OCI-LY7 (cell line): ENCODE results near the gene SGTB. TPM values are rescaled to one million over a fixed set of nuclear protein-coding genes. Genes with fewer than 3 reads are reported as not detected.

Source experiments
- BruUV-seq: library from RNA; stranded (reverse); fragments of 400-500 nt; replicated peaks from 2 replicates; lab custom pipeline; 2021; lab: Mats Ljungman, UMichigan
- CTCF ChIA-PET: fragments of 300-600 bp; sonication (Branson Sonifier 250); formaldehyde crosslinking; loops from one replicate; lab custom pipeline; 2022; ENCODE audit warnings: antibody characterized with exemption; ENCODE audit not compliant: unreplicated experiment; lab: Charles Lee
- POLR2A ChIA-PET: fragments of 300-600 bp; sonication (Branson Sonifier 250); formaldehyde crosslinking; loops from one replicate; lab custom pipeline; 2022; ENCODE audit warnings: antibody characterized with exemption; lab: Charles Lee
- DNase-seq: peaks from one replicate; pipeline ENCODE4 v3.0.0-alpha.2; 2015; ENCODE audit warnings: low spot score
- H2AFZ ChIP-seq: fragments of 200-600 bp; sonication (generic), shearing (Covaris generic); 2 replicates; pipeline ENCODE4 v1.6.1; 2014; ENCODE audit warnings: mild to moderate bottlenecking, antibody characterized with exemption, low read length, moderate library complexity
- H3K27ac ChIP-seq: fragments of 200-600 bp; sonication (generic); 2 replicates; pipeline ENCODE4 v1.5.1; 2014; ENCODE audit warnings: mixed run types, low read depth, mild to moderate bottlenecking, moderate library complexity, low read length, inconsistent platforms; ENCODE audit not compliant: poor library complexity, severe bottlenecking
- H3K36me3 ChIP-seq: fragments of 200-600 bp; sonication (generic); 2 replicates; pipeline ENCODE4 v1.6.1; 2014; ENCODE audit warnings: mild to moderate bottlenecking, antibody characterized with exemption, low read length, moderate library complexity, mixed read lengths; ENCODE audit not compliant: insufficient read depth
- H3K4me1 ChIP-seq: fragments of 200-600 bp; sonication (generic); 2 replicates; pipeline ENCODE4 v1.5.1; 2014; ENCODE audit warnings: mild to moderate bottlenecking, low read length; ENCODE audit not compliant: insufficient read depth, poor library complexity, severe bottlenecking
- H3K4me2 ChIP-seq: fragments of 200-600 bp; sonication (generic); 2 replicates; pipeline ENCODE4 v1.6.1; 2014; ENCODE audit warnings: mild to moderate bottlenecking, low read length
- H3K4me3 ChIP-seq: fragments of 200-600 bp; sonication (generic); 2 replicates; pipeline ENCODE4 v1.5.1; 2014; ENCODE audit warnings: mild to moderate bottlenecking, low read depth, low read length; ENCODE audit not compliant: poor library complexity, severe bottlenecking
- H3K79me2 ChIP-seq: fragments of 200-600 bp; sonication (generic); 2 replicates; pipeline ENCODE4 v1.6.1; 2016; ENCODE audit warnings: low read depth, mild to moderate bottlenecking, low read length, moderate library complexity, mixed read lengths; ENCODE audit not compliant: insufficient read depth
- H3K9me2 ChIP-seq: fragments of 200-600 bp; sonication (generic); 2 replicates; pipeline ENCODE4 v1.6.1; 2016; ENCODE audit warnings: mild to moderate bottlenecking, low read length, mixed read lengths; ENCODE audit not compliant: insufficient read depth
- H3K9me3 ChIP-seq: fragments of 200-600 bp; sonication (generic); 2 replicates; pipeline ENCODE4 v1.6.1; 2014; ENCODE audit warnings: mild to moderate bottlenecking, mixed run types, low read length, mixed read lengths
- H4K20me1 ChIP-seq: fragments of 200-600 bp; sonication (generic); 2 replicates; pipeline ENCODE4 v1.6.1; 2014; ENCODE audit warnings: mild to moderate bottlenecking, antibody characterized with exemption, low read length, moderate library complexity, mixed read lengths; ENCODE audit not compliant: insufficient read depth
- EZH2phosphoT487 ChIP-seq: fragments of 200-600 bp; sonication (generic); IDR thresholded peaks from 2 replicates; pipeline ENCODE4 v1.6.1; 2018; ENCODE audit warnings: low read depth, borderline replicate concordance, mild to moderate bottlenecking, mixed run types, antibody characterized with exemption, low read length, moderate library complexity, mixed read lengths
- intact Hi-C: fragments of 100-400 bp; cut with micrococcal nuclease; formaldehyde crosslinking; loops from one replicate; pipeline ENCODE4 v1.10.0; 2022; ENCODE audit not compliant: unreplicated experiment
- total RNA-seq, 2 experiments: library from RNA; depleted of rRNA in 1 of 2; stranded (reverse); fragments of >200 nt in 1 of 2; shearing (Covaris generic) in 1 of 2; gene quantifications; 2 replicates each; pipeline ENCODE4 v1.2.3, GENCODE V29; 2014 to 2022
- TF ChIP-seq, protein P1 (sequence below): fragments of 200-600 bp; sonication (generic); conservative IDR thresholded peaks from 2 replicates; pipeline ENCODE4 v1.5.1; 2014; ENCODE audit warnings: mild to moderate bottlenecking, antibody characterized with exemption, low read length, moderate library complexity, mixed read lengths

The SGTB gene
- total RNA-seq, 2 experiments from 2014 or later: 4.3 to 8.7 TPM

DNA sequence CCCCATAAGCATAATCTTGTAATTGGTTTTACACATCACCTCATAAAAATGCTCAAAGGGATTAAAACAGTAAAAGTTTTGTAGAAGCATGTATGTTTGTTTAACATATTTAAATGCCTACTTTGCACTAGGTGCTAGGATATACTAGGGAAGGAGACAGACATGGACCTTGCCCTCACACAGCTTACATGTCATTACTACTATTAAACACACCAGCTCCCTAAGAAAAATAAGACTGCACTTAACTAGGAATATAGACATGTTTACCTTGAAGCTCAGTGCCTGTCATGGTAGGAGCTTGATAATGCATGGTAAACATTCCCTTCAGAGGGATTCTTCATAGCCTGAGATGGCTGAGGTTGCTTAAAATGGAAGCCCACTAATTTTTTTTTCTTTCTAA is 90.9 kb downstream of the SGTB start:
- peaks cover 32% of the 10 kb centered on the region for H3K36me3 ChIP-seq
- DNase-seq: no peak
- no peak overlapping the region for H2AFZ ChIP-seq
- intact Hi-C loops: no loop called here
- no peaks in the 10 kb centered on the region for H3K9me3 ChIP-seq
- peaks cover 50% of the 10 kb centered on the region for H3K79me2 ChIP-seq
- H3K4me1 ChIP-seq: peaks cover 10% of the 10 kb centered on the region
- H3K4me3 ChIP-seq: no peak overlapping the region
- no peak for TF ChIP-seq EZH2phosphoT487
- TF ChIP-seq, protein P1, sequence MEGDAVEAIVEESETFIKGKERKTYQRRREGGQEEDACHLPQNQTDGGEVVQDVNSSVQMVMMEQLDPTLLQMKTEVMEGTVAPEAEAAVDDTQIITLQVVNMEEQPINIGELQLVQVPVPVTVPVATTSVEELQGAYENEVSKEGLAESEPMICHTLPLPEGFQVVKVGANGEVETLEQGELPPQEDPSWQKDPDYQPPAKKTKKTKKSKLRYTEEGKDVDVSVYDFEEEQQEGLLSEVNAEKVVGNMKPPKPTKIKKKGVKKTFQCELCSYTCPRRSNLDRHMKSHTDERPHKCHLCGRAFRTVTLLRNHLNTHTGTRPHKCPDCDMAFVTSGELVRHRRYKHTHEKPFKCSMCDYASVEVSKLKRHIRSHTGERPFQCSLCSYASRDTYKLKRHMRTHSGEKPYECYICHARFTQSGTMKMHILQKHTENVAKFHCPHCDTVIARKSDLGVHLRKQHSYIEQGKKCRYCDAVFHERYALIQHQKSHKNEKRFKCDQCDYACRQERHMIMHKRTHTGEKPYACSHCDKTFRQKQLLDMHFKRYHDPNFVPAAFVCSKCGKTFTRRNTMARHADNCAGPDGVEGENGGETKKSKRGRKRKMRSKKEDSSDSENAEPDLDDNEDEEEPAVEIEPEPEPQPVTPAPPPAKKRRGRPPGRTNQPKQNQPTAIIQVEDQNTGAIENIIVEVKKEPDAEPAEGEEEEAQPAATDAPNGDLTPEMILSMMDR: no peak
- no TSS peak for BruUV-seq
- POLR2A ChIA-PET: interaction anchor here (1.5 kb wide), 1 partner anchor 11 kb away, joined by 3 read pairs; no protein-coding TSS in a partner anchor
- no peak overlapping the region for H3K4me2 ChIP-seq
- no peak overlapping the region for H3K27ac ChIP-seq
- H4K20me1 ChIP-seq: no peaks in the 10 kb centered on the region
- CTCF ChIA-PET: no interaction called here
- no peaks in the 10 kb centered on the region for H3K9me2 ChIP-seq

DNA sequence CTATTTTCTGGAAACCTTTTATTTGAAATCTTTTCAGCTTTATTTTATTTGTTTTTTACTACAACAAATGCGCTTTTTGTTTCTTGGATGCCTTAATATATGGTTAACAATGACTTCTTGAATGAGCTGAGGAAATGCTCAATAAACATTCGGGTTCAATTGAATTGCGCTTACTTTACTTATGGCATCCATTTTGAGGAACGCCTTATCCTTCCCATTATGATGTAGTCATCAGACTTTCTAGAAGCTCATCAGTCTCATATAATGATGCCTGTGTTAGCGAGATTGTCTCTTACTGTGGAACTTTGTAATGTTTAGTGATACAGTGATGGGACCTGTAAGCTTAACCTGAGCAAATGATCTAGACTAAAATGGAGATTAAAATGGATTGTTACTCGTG is 96.2 kb downstream of the SGTB start:
- Histone ChIP-seq H3K4me3 (peak overlapping the region; percentile 96), H3K79me2 (peaks cover 86% of the 10 kb centered on the region), H3K4me1 (peaks cover 30% of the 10 kb centered on the region), H2AFZ (peak overlapping the region; percentile 97; the same call in 1 of the 2 replicates), H3K36me3 (peaks cover 23% of the 10 kb centered on the region), H3K9me2 (no peaks in the 10 kb centered on the region), H3K27ac (peak overlapping the region; percentile 84), H3K9me3 (no peaks in the 10 kb centered on the region), H3K4me2 (peak overlapping the region; percentile 80), H4K20me1 (peaks cover 7% of the 10 kb centered on the region; the same call in 1 of the 2 replicates)
- BruUV-seq: no TSS peak
- ChIA-PET POLR2A (interaction anchor here (0.7 to 4.2 kb wide), 8 partner anchors 10 to 857 kb away, joined by 3 to 18 read pairs (median 3); partner anchors contain the start of genes CENPK, CWC27, PPWD1 and SREK1IP1), CTCF (no interaction called here)
- DNase-seq: no peak
- no peak for TF ChIP-seq EZH2phosphoT487
- TF ChIP-seq, protein P1: no peak
- intact Hi-C loops: no loop called here
